Prostate gland (tissue), 2 donors: Measurements from ENCODE around the gene ZNF831.

ENCODE experiments used
- POLR2A ChIP-seq: fragments of 450-650 bp; IDR thresholded peaks from one replicate; pipeline ENCODE4 v1.6.1; 2016; ENCODE audit warnings: antibody characterized with exemption, mild to moderate bottlenecking
- POLR2AphosphoS5 ChIP-seq: sonication (generic); formaldehyde crosslinking; IDR thresholded peaks from one replicate; pipeline ENCODE4 v1.6.1; 2017; ENCODE audit warnings: antibody characterized with exemption
- TF ChIP-seq, protein P1 (sequence below), 4 experiments: fragments of 200-600 bp in 2 of 4; fragments of 450-650 bp in 2 of 4; sonication (generic) in 2 of 4; IDR thresholded peaks; 1 replicate in 3 of 4; 2 replicates in 1 of 4; pipeline ENCODE4 v1.5.1; 2016 to 2019; ENCODE audit warnings: antibody characterized with exemption in 4 of 4, mild to moderate bottlenecking in 2 of 4, moderate library complexity in 2 of 4

DNA sequence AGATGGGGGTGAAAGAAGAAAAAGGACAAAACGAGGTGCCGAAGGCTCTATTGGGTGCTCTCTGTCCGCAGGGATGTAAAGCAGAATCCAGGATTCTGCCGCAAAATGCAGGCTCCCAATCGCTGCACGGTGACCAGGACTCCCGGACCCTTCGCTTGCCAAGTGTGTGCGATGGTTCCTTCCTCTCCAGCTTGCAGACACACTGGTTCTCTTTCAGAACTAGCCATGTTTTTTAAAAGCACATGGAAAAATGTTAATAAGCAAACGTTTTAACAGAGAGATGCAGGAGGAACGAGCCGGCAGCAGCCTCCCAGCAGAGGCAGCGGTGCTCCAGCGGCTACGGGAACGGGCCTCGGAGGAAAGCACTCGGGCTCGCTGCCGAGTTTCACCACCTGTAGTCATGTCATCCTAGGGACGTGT is 59.6 kb downstream of the ZNF831 start:
- no peak for TF ChIP-seq POLR2A
- TF ChIP-seq, protein P1, sequence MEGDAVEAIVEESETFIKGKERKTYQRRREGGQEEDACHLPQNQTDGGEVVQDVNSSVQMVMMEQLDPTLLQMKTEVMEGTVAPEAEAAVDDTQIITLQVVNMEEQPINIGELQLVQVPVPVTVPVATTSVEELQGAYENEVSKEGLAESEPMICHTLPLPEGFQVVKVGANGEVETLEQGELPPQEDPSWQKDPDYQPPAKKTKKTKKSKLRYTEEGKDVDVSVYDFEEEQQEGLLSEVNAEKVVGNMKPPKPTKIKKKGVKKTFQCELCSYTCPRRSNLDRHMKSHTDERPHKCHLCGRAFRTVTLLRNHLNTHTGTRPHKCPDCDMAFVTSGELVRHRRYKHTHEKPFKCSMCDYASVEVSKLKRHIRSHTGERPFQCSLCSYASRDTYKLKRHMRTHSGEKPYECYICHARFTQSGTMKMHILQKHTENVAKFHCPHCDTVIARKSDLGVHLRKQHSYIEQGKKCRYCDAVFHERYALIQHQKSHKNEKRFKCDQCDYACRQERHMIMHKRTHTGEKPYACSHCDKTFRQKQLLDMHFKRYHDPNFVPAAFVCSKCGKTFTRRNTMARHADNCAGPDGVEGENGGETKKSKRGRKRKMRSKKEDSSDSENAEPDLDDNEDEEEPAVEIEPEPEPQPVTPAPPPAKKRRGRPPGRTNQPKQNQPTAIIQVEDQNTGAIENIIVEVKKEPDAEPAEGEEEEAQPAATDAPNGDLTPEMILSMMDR (IDR thresholded peaks at IDR 0.05), result no peak
- TF ChIP-seq POLR2AphosphoS5, result no peak
